Epithelial cell of esophagus (primary cell): ENCODE data around the gene STT3B.

Experiments used
- DNase-seq: peaks from one replicate; pipeline ENCODE4 v3.0.0; 2010; ENCODE audit warnings: low read depth
- H3K4me3 ChIP-seq: 2 replicates; pipeline ENCODE4 v1.5.1; 2011; ENCODE audit warnings: mild to moderate bottlenecking, low read length, control low read depth
- CTCF ChIP-seq: IDR thresholded peaks from 2 replicates; pipeline ENCODE4 v1.5.1; 2011; ENCODE audit warnings: low read depth, mild to moderate bottlenecking, low read length, control low read depth, inconsistent platforms; ENCODE audit not compliant: insufficient read depth; ENCODE audit errors: missing control alignments

The STT3B gene

DNA sequence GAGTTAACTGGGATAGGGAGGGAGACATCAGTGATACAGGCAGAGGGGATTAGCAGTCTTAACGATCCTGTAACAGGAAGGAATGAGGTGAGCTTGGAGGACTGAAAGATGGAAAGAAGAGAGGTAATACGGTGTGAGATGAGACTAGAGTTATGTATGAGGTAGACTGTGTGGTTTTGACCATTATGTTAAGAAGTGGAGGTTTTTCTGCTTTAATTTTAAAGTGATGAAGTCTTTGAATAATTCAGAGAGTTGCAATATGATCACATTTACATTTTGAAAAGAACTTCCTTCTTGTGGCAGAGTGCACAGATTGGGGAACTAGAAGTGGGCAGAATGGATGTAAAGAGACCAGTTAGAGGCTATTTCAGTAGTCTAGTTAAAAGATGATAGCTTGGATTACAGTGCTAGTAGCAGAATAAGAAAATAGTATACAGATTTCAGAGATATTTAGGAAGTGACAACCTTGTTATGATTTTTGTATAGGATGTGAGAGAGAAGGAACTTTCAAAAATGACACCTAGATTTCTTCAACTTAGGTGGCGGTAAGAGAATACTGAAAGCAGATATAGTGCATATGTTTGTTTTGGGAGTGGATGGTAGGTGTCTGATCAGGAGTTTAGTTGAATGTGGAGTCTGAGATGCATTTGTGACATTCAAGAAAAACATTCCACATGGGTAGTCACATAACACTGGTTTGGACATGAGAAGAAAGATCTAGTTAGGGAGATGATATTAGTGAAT, 40.5 kb downstream of the STT3B start:
- TF ChIP-seq CTCF, result no peak

GRCh38 chr3:31575448-31575847, 42.7 kb downstream of the STT3B start:
- H3K4me3 ChIP-seq, result no peak overlapping the region
- DNase-seq, result no peak

More for the DNA sequence above, 40.5 kb downstream of the STT3B start:
- DNase-seq, result no peak
- H3K4me3 ChIP-seq, result no peak overlapping the region

GRCh38 chr3:31576521-31576920, 43.8 kb downstream of the STT3B start:
- no peak for DNase-seq
- no peak overlapping the region for H3K4me3 ChIP-seq
- no peak for TF ChIP-seq CTCF

More at GRCh38 chr3:31575448-31575847, 42.7 kb downstream of the STT3B start:
- no peak for TF ChIP-seq CTCF

DNA sequence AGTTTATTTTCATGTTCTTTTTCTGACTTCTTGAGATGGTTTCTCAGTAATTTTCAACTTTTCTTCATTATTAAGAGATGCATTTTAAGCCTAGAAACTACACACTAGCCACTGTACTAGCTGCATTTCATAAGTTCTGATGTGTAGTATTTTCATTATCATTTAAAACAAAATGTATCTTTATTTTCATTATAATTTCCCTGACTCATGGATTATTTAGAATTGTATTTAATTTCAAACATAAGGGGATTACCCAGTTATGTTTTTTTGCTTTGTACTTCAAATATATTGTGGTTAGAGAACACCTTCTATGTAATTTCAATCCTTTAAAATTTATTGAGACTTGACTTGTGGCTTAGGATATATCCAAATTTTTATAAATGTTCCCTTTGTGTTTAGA, 44.5 kb downstream of the STT3B start:
- no peak for TF ChIP-seq CTCF
- no peak for DNase-seq
- no peak overlapping the region for H3K4me3 ChIP-seq

- TF ChIP-seq CTCF, result no peak
- H3K4me3 ChIP-seq, result no peak overlapping the region
- no peak for DNase-seq
Observed at GRCh38 chr3:31579828-31580227, 47.1 kb downstream of the STT3B start.

DNA sequence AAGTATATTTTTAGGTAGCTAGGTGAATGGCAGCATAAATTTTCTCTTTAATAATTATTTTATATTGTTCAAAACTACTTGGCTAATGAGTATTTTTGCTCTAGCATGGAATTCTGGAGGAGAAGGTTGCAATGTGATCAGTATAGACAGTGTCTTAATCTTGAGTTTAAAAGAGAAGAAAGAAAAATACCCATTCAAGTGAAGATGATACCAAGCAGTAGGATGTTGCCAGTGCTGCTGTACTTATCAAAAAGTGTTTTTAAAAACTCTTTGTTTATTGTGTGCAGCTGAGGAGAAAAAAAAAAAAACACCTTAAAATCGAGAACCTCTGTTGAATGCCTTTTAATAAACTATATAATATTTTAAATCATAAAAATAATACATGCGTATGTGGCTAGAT, 47.9 kb downstream of the STT3B start:
- no peak for TF ChIP-seq CTCF
- H3K4me3 ChIP-seq, result no peak overlapping the region
- DNase-seq, result no peak

DNA sequence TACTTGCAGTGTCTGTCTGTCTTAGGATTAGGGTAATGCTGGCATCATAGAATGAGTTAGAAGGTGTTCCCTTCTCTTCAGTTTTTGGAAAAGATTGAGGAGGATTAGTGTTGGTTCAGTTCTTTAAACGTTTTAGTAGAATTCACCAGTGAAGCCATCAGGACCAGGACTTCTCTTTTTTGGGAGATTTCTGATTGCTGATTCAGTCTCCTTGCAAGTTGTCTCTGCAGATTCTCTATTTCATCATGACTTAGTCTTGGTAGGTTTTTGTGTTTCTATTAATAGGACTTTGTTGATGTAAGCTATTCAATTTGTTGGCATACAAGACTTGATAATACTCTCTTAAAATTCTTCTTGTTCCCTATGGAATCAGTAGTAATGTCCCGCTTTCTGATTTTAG, 48.9 kb downstream of the STT3B start:
- DNase-seq, result no peak
- no peak overlapping the region for H3K4me3 ChIP-seq
- no peak for TF ChIP-seq CTCF
